Stimulated activated CD8-positive, alpha-beta memory T cell treated with anti-CD3 and anti-CD28 coated beads, Interleukin-4, amount 100 ng/mL, for 1 hour (primary cell): ENCODE results near the gene FOXA1.

ENCODE experiments used
- DNase-seq, 2 donors: peaks; one replicate each; pipeline ENCODE4 v3.0.0-alpha.2; 2020; ENCODE audit warnings: low read depth in 2 of 2, low spot score in 1 of 2

FOXA1 gene

GRCh38 chr14:37602605-37603453 lies 7.8 kb upstream of the FOXA1 start:
- DNase-seq, result no peak

DNA sequence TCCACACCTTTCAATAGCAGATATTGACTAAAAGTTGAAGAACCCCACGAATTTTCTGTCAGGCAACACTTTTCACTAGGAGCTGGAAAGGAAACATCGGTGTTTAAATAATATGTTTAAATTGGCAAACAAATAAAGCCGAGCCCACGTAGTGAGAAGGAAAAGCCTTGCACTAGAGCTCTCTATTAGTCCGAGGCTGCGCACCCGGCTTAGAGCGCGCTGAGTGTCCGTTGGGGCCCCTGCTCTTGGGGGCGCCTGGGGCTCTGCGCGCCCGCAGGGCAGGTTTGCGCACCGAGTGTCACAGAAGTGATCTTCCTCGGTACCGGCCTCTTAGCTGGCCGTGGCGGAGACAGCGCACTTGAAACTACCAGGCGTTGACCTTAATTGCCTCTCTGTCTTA lies 6.8 kb upstream of the FOXA1 start:
- DNase-seq, result no peak

GRCh38 chr14:37600880-37601741 lies 6.1 kb upstream of the FOXA1 start:
- no peak for DNase-seq

- no peak for DNase-seq
Observed at GRCh38 chr14:37599507-37600368, 4.7 kb upstream of the FOXA1 start.

DNA sequence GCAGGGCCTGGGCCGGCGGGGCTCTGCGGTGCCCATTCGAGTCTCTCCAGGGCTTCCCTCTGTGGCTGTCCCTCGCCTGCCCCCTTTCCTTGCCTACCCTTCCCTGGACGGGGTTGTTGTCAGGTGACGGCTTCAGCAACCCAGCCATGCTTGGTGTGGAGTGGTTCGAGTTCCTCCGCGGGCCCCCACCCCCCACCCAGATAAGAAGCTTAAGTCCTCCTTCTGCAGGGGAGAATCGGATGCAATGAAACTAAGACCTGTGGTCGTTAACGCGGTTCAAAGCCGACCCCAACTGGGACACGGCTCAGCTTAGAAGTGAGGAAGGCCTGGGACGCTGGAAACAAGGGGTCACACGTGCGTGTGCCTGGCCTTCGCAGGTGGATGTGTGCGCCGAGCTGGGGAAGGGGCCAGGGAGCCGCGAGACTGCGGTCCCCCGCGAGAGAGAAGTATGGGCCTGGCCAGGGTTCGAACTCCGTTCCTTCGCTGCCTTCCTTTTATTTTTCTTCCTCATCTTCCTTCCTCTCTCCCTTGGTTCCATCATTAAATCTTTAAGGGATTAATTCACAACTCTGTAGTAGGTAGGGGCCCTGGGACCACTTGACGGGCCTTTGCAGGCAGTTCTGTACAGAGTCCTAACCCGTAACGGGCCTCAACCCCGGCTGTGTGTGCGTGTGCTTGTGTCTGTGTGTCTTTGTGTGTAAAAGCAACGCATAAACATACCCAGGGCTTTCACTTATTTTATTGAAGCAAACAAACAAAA lies 3.9 kb upstream of the FOXA1 start:
- no peak for DNase-seq

GRCh38 chr14:37597914-37598746 lies 3.1 kb upstream of the FOXA1 start:
- no peak for DNase-seq

GRCh38 chr14:37597538-37597913 lies 2.5 kb upstream of the FOXA1 start:
- no peak for DNase-seq

DNA sequence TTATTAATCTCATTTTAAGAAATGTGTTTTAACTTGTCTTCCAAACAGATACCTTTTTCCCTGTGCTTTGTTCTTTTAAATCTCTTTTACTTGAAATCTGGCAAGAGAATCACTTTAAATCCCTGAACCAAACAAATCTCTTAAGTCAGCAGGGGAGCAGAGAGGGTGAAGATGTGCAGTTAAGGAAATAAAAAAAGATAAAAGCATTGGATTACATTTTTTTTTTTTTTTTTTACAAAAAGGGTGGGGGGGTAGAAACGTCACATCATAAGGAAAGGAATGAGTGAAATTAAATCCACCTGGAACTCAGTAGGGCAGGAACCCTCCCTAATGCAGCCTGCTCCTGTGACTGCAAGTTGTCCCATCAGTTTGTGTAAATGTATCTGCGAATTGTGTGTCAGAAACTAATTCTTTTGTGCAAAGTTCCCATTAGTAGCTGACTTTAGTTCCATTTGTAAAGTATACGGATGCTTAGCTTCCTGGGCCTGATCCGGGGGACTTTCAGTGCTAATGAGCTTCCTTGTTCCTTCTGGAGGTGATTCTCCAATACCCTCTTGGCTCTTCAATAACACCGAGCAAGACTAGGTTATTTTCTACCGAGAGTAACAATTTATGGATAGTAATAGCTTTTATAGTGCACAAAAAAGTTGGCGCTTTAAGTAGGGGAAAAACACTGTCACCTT lies 1.9 kb upstream of the FOXA1 start:
- DNase-seq, result no peak

DNA sequence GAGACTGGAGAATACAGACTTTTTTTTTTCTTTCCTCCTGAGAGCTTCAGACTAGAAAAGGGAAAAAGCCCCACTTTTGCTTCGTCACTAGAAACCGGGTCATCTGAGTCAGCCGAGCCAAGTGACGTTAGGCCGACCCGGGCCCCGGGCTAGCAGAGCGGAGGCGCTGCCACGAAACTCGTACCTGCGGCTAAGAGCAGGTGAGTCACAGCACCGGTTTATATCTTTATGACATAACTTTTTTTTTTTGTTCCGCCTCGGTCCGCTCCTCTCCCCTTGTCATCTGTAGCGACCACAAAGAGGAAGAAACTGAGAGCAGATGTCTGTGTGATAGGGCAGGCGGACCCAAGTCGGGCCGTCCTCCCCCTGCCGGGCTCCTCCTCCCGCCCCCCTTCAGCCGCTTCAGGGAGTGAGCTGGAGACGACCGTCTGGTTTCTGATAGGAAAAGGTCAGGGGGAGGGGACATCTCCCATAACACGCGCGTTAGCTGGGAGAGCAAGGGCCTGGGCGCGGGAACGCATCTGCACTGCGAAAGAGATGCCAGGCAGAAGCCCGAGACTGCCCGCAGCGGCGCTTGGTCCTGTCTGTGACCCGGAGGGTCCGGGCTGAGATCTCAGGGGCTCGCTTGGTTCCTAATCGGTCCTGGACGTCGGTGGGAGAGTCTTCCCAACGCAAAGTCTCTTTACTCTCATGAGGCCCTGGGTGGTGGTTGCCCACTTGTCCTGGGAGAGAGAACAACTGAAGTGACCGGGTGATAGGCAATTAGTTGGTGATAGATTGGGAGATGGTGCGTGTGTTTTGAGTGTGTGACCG lies 966 bp upstream of the FOXA1 start:
- no peak for DNase-seq

- DNase-seq, result no peak
Observed at GRCh38 chr14:37594238-37594970, 645 bp downstream of the FOXA1 start.

- no peak for DNase-seq
Observed at GRCh38 chr14:37593511-37594237, 1.4 kb downstream of the FOXA1 start.

DNA sequence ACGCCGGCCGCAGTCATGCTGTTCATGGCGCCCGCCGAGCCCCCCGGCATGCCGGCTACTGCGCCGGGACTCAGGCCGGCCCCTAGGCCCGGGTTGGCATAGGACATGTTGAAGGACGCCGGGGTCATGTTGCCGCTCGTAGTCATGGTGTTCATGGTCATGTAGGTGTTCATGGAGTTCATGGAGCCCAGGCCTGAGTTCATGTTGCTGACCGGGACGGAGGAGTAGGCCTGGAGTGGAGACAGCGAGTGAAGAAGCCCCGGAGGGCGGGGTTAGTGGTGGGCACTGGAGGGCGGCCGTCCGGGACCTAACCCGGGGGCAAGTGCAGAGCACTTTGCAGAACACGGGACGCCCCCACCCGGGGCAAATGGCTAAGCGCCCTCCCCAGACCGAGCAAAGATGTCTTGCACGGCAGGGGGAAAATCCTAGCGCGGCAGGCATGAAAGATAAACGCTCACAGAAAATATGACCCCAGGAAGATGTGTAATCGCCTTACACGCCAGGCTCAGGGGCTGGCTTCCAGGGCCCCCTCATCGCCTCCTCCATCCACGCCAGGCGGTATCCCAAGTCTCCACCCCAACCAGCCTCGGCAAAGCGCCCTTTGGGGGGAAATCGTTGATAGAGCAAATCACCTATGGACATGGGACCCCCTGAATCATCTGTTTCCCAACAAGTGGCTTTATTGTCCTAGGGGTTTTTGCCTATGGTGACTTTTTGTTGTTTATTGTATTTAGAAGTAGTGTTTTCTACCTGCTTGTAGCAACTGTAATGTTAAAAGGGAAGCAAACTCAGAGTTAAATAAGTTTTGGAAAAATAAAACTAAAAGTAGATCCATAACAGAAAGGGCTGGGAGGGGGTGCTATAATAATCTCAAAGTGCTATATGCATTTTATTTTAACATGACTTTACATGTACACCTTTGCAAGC lies 2.3 kb downstream of the FOXA1 start:
- DNase-seq, result no peak

GRCh38 chr14:37591941-37592481 lies 3.0 kb downstream of the FOXA1 start:
- no peak for DNase-seq

DNA sequence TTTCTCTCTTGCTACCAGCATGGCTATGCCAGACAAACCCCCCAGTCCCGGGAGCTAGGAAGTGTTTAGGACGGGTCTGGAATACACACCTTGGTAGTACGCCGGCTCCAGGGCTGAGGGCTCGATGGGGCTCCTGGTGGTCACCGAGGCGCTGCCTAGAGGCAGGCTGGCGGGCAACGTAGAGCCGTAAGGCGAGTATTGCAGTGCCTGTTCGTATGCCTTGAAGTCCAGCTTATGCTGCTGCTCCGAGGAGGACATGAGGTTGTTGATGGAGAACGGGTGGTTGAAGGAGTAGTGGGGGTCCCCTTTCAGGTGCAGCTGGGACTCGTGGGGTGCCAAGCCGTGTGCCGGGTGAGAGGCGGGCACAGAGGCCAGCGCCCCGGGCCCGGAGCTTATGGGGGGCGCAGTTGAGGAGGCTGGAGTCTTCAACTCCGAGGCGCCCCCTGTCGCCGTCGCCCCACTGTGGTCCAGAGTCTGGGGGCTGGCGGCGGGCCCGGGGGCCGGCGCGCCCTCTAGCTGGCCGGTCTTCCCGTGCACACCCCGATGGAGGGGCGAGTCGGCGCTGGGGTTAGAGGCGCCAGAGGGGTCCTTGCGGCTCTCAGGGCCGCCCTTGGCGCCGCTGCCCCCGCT lies 3.6 kb downstream of the FOXA1 start:
- DNase-seq, result no peak
